ENCODE data around the gene SH3GL1. TPM values are rescaled to one million over a fixed set of nuclear protein-coding genes. Genes with fewer than 3 reads are reported as not detected.

SH3GL1 gene
- total and polyA plus RNA-seq, 2 donors from 2014 or later = 34.8 to 52.7 TPM

- Histone ChIP-seq H3K9me3 (ENCODE audit: control insufficient read depth in 2 of 3, insufficient read depth in 1 of 3, low read length in 3 of 3) (no peaks in the 10 kb centered on the region), H3K4me3 (ENCODE audit: low read length in 3 of 3) (no peak overlapping the region), H3K4me1 (ENCODE audit: control insufficient read depth in 2 of 3, insufficient read depth in 2 of 3, low read depth in 1 of 3, low read length in 3 of 3) (no peaks in the 10 kb centered on the region), H3K9ac (ENCODE audit: low read length in 3 of 3) (no peak overlapping the region), H3K27ac (ENCODE audit: low read depth in 2 of 2, low read length in 2 of 2) (no peak overlapping the region), H3K36me3 (ENCODE audit: control insufficient read depth in 2 of 3, insufficient read depth in 3 of 3, low read length in 3 of 3) (no peaks in the 10 kb centered on the region), H3K27me3 (ENCODE audit: control insufficient read depth, insufficient read depth, low read length) (no peaks in the 10 kb centered on the region)
- FAIRE-seq (no peak), DNase-seq (no peak)
- TF ChIP-seq CTCF (IDR thresholded peaks at IDR 0.05; ENCODE audit: borderline replicate concordance, extremely low read depth, insufficient read depth) = no peak
- intact Hi-C loops (cut with DNase I) = no loop called here
These were observed 13.2 kb upstream of the SH3GL1 start for GRCh38 chr19:4413588-4413987.

- Histone ChIP-seq H3K27ac (ENCODE audit: low read depth in 2 of 2, low read length in 2 of 2) (no peak overlapping the region), H3K9me3 (ENCODE audit: control insufficient read depth in 2 of 3, insufficient read depth in 1 of 3, low read length in 3 of 3) (no peaks in the 10 kb centered on the region), H3K36me3 (ENCODE audit: control insufficient read depth in 2 of 3, insufficient read depth in 3 of 3, low read length in 3 of 3) (no peaks in the 10 kb centered on the region), H3K27me3 (ENCODE audit: control insufficient read depth, insufficient read depth, low read length) (no peaks in the 10 kb centered on the region), H3K4me3 (ENCODE audit: low read length in 3 of 3) (no peak overlapping the region), H3K4me1 (ENCODE audit: control insufficient read depth in 2 of 3, insufficient read depth in 2 of 3, low read depth in 1 of 3, low read length in 3 of 3) (no peaks in the 10 kb centered on the region), H3K9ac (ENCODE audit: low read length in 3 of 3) (no peak overlapping the region)
- intact Hi-C loops (cut with DNase I) = no loop called here
- FAIRE-seq = no peak
- TF ChIP-seq CTCF (IDR thresholded peaks at IDR 0.05; ENCODE audit: borderline replicate concordance, extremely low read depth, insufficient read depth) = no peak
- no peak for DNase-seq
These were observed 9.0 kb upstream of the SH3GL1 start for GRCh38 chr19:4409123-4409933.

GRCh38 chr19:4406626-4407025, 6.3 kb upstream of the SH3GL1 start:
- no peaks in the 10 kb centered on the region for H3K36me3 ChIP-seq (ENCODE audit: control insufficient read depth in 2 of 3, insufficient read depth in 3 of 3, low read length in 3 of 3)
- FAIRE-seq (no peak), DNase-seq (no peak)
- H3K27me3 ChIP-seq (ENCODE audit: control insufficient read depth, insufficient read depth, low read length) = no peaks in the 10 kb centered on the region
- H3K27ac ChIP-seq (ENCODE audit: low read depth in 2 of 2, low read length in 2 of 2) = no peak overlapping the region
- intact Hi-C loops (cut with DNase I) = no loop called here
- H3K4me3 ChIP-seq (ENCODE audit: low read length in 3 of 3) = no peak overlapping the region
- peaks cover 0 to 13% (median 8%) of the 10 kb centered on the region in 3 donors for H3K4me1 ChIP-seq (ENCODE audit: control insufficient read depth in 2 of 3, insufficient read depth in 2 of 3, low read depth in 1 of 3, low read length in 3 of 3)
- no peak overlapping the region for H3K9ac ChIP-seq (ENCODE audit: low read length in 3 of 3)
- no peak for TF ChIP-seq CTCF (IDR thresholded peaks at IDR 0.05; ENCODE audit: borderline replicate concordance, extremely low read depth, insufficient read depth)
- no peaks in the 10 kb centered on the region for H3K9me3 ChIP-seq (ENCODE audit: control insufficient read depth in 2 of 3, insufficient read depth in 1 of 3, low read length in 3 of 3)

Measured in kidney (tissue), 14 donors.